GM12865 (cell line): Measurements from ENCODE around the gene CKAP5.

ENCODE experiments used
- DNase-seq: peaks from one replicate; pipeline ENCODE4 v3.0.0; 2010; ENCODE audit warnings: low read depth
- H3K4me3 ChIP-seq: 2 replicates; pipeline ENCODE4 v1.5.1; 2011; ENCODE audit warnings: mild to moderate bottlenecking, low read depth, low read length, control low read depth
- TF ChIP-seq, protein P1 (sequence below): IDR thresholded peaks from 2 replicates; pipeline ENCODE4 v1.5.1; 2011; ENCODE audit warnings: low read length, control low read depth, low read depth, inconsistent platforms; ENCODE audit not compliant: insufficient read depth; ENCODE audit errors: missing control alignments

The CKAP5 gene

DNA sequence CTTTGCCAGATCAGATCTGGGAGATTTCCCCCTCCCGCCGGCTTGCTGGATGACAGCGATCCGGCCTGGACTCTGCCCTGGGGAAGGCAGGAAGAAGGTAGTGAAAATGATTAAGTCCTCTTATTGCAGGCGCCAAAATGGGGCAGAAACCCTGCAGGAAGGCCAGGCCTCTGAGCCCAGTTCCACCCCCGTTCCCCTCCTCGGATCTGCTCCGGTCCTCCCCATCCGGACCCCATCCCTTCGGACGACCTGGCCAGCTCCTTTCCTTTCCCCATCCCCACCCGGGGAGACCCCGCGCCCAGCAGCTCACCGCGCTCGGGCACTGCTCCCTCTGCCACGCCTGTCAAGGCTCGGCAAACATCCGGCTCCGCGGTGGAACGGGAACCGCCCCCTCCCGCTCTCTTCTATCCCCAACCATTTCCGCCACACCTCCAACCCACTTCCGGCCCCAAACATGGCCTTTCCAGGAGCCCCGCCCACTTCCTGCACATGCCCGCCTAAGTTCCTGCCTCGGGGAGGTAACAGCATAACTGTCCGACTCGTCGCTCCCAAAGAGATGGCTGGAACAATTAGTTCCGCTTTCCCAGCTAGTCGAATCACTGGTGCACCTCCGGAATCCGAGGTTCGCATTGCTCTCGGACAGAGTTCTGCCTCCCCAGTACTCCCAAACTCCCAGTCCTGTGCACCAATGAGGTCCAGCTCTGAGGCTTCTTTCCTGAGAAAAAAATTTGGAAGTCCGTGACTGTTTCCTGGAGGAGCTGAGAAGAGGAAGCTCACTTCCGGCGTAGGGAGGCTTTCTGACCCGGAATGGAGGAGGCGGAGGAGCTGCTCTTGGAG is 145.6 kb downstream of the CKAP5 start, which contains the start of the genes ARHGAP1 and ZNF408:
Gene ARHGAP1 (minus strand): TSS at position 379 of the 837 bp plus-strand sequence. CDS start 4,512 bp downstream, outside the sequence.
Gene ZNF408 (plus strand): TSS at position 791 of the 837 bp plus-strand sequence. CDS start 17 bp downstream, at position 808.
- DNase-seq = peak; percentile 99

DNA sequence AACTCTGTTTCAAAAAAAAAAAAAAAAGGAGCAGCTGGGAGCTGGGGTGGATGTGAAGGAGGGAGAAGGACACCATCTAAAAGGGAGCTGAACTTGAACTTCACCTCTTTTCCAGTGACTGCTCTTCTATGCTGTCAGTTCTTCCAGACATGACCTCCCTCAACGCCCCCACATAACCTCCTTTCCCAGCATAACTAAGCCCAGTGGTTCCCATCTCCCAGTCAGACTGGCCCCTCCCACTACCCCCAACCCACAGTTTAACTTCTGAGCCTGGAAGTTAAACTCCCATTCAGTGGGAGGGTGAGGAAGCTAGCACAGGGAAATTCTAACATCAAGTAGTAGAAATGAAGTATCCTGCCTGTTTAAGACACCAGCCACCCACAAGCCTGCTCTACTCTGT is 147.5 kb downstream of the CKAP5 start:
- TF ChIP-seq, protein P1, sequence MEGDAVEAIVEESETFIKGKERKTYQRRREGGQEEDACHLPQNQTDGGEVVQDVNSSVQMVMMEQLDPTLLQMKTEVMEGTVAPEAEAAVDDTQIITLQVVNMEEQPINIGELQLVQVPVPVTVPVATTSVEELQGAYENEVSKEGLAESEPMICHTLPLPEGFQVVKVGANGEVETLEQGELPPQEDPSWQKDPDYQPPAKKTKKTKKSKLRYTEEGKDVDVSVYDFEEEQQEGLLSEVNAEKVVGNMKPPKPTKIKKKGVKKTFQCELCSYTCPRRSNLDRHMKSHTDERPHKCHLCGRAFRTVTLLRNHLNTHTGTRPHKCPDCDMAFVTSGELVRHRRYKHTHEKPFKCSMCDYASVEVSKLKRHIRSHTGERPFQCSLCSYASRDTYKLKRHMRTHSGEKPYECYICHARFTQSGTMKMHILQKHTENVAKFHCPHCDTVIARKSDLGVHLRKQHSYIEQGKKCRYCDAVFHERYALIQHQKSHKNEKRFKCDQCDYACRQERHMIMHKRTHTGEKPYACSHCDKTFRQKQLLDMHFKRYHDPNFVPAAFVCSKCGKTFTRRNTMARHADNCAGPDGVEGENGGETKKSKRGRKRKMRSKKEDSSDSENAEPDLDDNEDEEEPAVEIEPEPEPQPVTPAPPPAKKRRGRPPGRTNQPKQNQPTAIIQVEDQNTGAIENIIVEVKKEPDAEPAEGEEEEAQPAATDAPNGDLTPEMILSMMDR = no peak
- DNase-seq = no peak
- H3K4me3 ChIP-seq = no peak overlapping the region

More for the DNA sequence above, 145.6 kb downstream of the CKAP5 start, which contains the start of the genes ARHGAP1 and ZNF408:
- TF ChIP-seq, protein P1 = no peak
- H3K4me3 ChIP-seq = peak within 1 kb of the TSS; percentile 87

DNA sequence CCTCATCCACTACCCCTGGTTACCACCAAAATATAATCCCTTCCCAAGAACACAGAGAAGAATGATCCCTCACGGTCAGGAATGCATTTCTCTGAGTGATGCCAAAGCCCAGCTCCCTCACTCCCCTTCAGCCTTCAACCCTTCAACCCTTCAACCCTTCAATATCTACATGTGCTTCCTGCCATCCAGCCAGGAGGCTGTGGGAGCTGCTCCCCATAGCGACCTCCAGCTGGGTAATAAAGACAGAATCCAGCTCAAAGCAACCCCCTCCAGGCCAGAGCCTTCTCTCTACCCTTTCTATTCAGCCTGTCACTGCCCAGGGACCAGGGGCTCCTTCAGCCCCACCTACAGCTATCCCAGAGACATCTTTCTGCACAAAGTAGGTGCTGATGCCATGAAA is 148.4 kb downstream of the CKAP5 start:
- TF ChIP-seq, protein P1 = no peak
- DNase-seq = no peak
- no peak overlapping the region for H3K4me3 ChIP-seq

DNA sequence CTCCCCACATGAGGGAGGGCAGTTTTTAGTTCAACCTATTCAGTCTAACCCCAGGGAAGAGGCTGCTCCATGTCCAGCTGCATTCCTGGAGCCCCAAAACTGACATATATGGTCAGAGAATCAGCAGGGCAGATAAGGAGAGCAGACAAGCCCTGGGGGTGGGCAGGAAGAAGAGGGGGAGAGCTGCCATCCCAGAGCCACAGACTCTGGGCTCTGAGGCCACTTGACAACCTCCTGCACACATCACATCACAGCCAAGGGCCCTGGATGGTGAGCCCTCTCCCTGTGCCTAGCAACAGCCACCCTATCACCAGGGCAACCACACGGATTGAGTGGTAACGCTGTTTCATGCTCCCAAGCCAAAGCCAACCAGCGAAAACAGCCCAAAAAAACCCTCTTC is 148.8 kb downstream of the CKAP5 start:
- no peak overlapping the region for H3K4me3 ChIP-seq
- TF ChIP-seq, protein P1 = no peak
- no peak for DNase-seq

DNA sequence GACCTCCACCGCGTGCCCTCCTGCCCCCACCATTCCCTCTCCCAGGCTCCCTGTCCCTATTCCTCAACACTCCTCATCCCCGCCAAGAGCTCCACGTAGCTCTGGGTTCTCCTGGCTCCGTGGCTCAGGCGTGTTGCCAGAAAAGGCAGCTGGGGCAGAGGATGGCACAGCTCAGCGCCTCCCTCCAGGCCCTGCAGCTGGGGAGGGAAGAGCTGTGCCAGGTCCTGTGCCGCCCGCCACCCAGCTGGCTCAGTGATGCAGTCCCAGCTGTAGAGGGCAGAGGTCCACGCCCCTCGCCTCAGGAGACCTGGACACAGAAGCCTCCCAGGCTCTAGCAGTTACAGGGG is 149.9 kb downstream of the CKAP5 start:
- no peak for DNase-seq
- H3K4me3 ChIP-seq = no peak overlapping the region
- TF ChIP-seq, protein P1 = no peak

DNA sequence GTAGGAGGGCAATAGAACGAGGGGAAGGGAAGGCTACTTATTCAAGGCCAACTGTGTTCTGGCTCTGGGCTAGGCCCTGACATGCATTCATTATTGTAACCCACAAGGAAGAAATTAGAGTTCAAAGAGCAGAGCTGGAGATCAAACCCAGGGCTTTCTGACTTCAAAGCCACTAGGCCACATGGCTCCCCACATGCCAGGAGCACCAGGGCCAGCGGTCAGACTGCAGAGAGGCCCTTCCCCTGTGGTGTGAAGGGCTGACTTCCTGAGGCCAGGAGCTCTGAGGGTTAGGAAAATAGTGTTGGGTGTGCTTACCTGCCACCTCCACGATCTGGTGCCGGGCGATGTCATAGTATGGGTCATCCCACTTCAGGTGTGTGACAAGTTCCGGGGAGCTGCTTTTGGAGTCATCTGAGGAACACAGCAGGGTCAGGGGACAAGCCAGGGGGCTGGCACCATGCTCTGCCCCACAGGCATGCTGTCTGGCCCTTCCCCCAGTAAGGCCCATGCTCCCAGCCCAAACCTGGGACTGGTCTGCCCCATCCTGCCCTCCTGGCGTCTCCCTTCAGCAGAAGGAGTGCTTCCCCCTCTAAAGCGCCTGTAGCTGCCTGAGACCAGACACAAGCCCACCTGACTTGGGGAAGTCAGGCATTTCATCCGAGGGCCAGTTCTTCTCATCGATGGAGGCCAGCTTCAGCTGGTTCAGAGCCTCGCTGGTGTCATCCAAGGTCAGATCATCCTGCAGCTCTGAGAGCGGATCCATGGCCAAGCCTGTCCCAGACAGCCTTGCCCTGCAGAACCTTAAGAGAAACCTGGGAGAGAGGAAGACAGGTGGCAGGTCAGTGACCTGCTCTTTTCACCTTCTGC is 150.5 kb downstream of the CKAP5 start:
- no peak for DNase-seq
- TF ChIP-seq, protein P1 = no peak
- no peak overlapping the region for H3K4me3 ChIP-seq
